ENCODE data around the gene IL36B.

- TF ChIP-seq CTCF (IDR thresholded peaks at IDR 0.05; ENCODE audit: insufficient read depth, low read depth, low read length) (no peak), EZH2 (IDR thresholded peaks at IDR 0.05; ENCODE audit: insufficient read depth, low read length) (no peak)
These were observed 38.7 kb upstream of the IL36B start for GRCh38 chr2:113091231-113091896.

Measured in astrocyte (in vitro differentiated cells and primary cell).